GM21717 (cell line): ENCODE data around the gene FKRP.

Source experiments
- ATAC-seq: cut with Tn5 transposase; IDR thresholded peaks from one replicate; pipeline ENCODE4 v1.9.1; 2021; ENCODE audit warnings: mild to moderate bottlenecking, moderate library complexity; ENCODE audit not compliant: unreplicated experiment

Gene FKRP

GRCh38 chr19:46719629-46720502, 26.0 kb upstream of the FKRP start:
- no peak for ATAC-seq

DNA sequence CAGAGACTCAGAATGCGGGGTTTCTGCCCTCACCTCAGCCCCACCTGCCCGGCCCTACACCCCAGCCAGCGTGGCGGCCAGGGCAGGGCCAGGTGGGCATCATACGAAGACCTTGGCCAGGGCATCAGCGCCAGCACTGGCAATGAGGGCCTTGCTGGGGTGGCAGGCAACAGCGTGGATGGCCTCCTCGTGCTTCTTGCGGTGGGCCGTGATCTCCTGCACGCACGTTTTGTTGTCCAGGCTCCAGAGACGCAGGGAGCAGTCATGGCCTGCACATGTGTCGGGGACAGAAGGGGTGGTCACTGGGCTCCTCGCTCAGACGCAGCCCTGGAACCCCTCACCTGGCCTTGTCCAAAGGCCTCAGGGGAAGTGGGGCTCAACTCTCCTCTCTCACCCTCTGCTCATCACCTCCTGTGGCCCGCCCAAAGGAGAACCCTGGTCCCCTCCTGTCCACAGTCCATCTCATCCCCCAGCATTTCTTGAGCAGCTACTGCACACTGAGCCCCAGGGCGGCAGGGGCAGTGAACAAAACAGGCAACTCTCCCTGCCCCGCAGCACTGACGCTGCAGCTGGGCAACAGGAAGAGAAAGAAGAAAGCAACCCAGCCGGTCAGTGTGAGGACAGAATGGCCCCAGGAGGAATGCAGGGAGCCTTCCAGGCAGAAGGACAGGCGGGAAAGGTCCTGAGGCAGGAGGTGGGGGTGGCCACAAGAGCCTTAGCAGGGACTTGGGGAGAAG, 25.2 kb upstream of the FKRP start:
- no peak for ATAC-seq

DNA sequence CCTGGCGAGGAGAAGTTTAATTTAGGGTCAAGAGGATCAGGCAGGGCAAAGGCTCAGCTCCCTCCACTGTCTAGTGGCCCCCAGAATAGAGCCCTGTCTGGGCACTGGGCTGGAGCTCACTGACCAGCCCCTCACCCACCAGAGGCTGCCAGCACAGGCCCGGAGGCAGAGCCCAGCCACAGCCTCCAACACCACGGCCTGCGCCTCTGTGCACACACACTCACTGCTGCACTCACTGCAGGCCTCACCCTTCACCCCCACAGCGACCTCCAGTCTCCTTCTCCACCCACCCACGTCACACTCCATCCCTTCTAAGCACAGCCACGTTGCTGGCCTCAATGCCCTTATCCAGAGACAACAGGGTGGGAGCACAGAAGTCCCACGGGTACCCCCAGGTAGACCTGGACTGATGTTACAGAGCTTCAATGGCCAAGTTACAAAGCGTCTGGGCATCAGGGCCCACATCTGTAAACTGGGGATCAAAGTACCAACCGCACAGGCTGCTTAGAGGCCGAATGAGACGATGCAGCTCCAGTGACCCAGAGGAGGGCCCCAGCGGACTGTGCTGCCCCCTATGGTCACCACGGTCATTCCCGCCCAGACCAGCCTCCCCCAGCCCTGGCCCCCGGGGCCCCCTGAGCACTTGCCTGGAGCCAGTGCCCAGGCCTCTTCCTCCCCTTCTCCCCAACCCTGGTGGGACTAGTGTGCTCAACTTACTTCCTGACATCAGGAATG, 24.4 kb upstream of the FKRP start:
- no peak for ATAC-seq

- ATAC-seq: no peak
Measured at GRCh38 chr19:46722004-46722380, 23.9 kb upstream of the FKRP start.

DNA sequence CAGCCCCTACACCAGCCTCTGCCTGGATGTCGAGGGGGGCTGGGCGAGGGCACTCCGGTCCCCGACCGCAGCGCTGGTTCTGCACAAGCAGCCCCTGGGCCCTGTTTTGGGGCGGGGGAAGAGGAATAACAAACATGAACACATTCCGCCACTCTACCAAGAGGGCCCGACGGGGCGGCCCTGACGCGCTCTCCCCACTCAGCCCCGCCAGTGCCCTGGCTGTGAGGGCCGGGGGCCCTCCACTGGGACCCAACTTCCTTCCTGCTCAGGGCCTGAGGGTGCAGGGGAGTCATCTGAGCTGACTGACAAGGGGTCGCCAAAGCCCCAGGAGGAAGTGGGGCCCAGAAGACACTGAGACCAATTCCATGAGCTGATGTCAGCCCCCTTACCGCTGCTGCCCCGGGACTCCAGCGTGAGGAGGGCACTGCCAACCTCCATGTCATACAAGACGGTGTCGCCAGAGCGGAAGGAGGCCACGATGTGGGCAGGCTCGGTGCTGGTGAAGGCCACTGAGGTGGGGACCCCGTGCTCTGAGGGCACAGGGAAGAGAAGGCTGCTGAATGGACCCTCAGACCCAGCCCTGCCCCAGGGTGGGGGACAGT, 23.3 kb upstream of the FKRP start:
- ATAC-seq: no peak

DNA sequence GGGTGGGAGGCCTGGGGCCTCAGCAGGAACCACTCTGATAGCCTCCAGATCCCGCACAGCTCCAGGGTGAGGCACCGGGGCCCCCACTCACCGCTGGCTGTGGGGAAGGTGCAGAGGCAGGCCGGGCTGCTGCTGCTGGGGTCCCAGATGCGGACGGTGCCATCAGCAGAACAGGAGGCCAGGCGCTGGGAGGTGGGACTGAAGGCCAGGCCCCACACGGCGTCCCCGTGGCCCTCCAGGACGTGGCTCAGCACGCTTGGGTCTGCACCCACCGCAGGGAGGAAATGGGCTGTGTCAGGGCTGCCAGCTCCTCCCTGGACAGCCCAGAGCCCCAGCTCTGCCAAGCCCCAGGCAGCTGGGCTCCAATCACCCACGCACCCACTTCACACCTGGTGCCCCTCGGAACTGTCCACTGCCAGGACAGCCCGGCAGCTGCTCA, 22.8 kb upstream of the FKRP start:
- ATAC-seq: no peak

- no peak for ATAC-seq
Measured at GRCh38 chr19:46723471-46723870, 22.4 kb upstream of the FKRP start.

DNA sequence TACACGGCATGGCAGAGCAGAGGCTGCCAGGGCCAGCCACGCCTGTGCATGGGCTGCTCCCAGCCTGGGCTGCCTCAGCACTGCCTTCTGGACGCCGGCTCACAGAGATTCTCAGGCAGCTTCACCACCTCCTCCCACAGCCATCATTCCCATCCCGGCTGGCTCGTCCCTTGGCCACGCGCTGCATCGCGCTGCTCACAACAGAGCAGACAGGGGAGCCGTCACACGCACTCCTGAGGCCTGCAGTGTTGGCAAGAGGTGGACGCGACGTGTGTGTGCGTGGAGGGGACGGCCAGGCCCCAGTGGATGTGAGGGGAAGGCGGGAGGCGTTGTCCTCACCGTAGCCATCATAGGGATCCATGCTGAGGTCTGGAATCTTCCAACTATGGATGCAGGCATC, 21.4 kb upstream of the FKRP start:
- ATAC-seq: no peak

DNA sequence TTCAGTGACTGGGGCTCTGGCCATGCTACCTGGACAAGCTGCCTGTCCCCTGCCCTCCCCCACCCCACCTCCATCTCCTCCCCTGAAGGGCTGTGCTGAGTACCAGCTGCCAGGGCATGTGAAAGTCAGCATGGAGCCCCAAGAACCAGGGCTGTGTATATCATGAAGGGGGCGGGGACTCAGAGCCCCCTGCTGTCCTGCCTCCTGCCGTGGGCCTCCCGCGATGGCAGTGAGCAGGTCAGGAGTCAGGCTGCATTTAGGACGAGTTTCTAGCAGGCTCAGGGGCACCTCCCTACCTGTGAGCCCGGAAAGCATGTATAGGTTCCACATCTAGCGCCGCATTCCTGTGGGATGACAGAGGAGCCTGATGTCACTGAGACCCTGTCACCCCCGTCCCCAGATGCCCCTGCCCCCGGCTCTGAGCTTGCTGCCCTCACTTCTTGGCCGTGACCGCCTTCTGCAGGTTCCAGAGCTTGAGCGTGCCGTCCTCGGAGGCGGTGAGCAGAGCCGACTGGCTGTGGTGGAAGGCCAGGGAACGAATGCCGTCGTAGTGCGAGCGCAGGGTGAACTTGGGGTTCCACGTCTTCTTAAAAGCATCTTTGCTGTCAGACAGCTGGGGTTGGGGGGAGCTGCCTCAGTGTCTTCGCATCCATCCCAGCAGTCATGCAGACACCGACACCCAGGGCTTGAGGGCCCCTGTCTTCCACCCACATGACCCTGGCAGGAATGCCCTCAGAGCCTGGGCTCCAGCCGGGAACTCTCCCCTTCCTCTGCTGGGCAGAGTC, 20.6 kb upstream of the FKRP start:
- ATAC-seq: no peak

- no peak for ATAC-seq
Measured at GRCh38 chr19:46725859-46726393, 19.9 kb upstream of the FKRP start.

GRCh38 chr19:46726551-46726950, 19.3 kb upstream of the FKRP start:
- ATAC-seq: no peak

GRCh38 chr19:46726971-46727501, 18.8 kb upstream of the FKRP start:
- ATAC-seq: no peak

GRCh38 chr19:46727757-46728156, 18.1 kb upstream of the FKRP start:
- no peak for ATAC-seq

GRCh38 chr19:46728208-46728607, 17.6 kb upstream of the FKRP start:
- ATAC-seq: no peak

GRCh38 chr19:46728693-46729339, 17.0 kb upstream of the FKRP start:
- ATAC-seq: no peak

- no peak for ATAC-seq
Measured at GRCh38 chr19:46729696-46730095, 16.2 kb upstream of the FKRP start.

DNA sequence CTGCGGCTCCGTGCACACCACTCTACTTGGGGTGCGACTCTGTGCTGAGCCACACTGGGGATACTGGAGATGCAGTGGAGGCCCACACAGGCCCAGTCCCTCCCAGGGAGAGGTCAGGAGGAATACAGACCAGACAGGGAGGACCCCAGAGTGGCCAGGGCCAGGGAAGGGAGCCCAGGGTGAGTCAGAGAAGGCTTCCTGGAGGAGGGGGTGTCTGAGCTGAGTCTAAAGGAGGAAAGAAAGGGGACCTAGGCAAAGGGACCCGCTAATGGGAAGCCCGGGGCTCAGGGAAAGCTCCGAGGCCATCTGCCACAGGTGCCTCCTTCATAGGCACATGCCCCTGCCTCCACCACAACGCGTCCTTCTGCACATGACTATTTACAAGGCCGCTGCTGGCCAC, 15.7 kb upstream of the FKRP start:
- ATAC-seq: no peak

DNA sequence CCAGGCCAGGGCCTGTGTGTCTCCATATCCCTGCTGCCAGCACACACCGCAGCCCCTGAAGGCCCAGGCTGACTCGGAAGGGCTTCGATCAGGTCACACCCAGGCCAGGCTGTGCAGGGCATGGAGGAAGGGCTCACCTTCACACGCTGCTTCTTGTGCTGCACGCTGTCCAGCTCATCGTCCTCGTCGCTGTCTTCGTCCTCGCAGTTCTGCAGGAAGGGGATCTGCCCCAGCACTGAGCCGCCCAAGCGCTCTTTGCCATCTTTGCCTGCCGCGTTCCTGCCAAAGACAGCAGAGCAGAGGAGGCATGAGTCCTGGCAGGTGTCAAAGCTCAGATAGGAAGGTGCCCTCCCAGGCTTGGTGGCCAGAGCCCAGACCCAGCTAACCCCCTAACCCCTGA, 15.3 kb upstream of the FKRP start:
- ATAC-seq: no peak

DNA sequence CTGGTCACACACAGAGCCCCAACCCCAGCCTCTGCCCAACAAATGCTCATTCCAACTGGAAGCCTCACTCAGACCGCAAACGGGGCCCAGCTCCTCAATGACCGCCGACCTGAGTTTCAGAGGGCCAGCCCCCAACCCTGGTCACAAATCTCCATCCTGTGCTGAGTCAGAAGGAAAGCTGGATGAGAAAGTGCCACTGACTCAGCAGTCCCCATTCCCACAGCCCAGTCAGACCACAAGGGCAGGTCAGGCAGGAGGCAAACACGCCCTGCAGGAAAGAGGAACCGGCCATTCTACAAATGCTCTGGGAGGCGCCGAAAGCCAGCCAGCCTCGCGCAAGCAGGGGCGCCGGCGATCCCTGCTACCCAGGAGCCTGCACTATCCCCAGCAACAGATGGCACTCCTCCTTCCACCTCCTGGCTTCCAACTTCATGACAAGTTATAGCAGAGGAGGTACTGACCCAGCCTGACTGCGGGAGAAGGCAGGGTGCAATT, 14.8 kb upstream of the FKRP start:
- ATAC-seq: no peak
